Activated CD8-positive, alpha-beta T cell treated with anti-CD3 and anti-CD28 coated beads, Interleukin-2, amount 10 ng/mL, durations not matched to agents 7 days and 5 days (primary cell): Measurements from ENCODE around the gene VASH1. TPM values are rescaled to one million over a fixed set of nuclear protein-coding genes. Genes with fewer than 3 reads are reported as not detected.

Experiments used
- ATAC-seq: fragments of 150-1000 bp; cut with Tn5 transposase; one replicate; pipeline ENCODE4 v1.10.0; 2021; ENCODE audit warnings: moderate library complexity
- CTCF ChIA-PET: fragments of 350-600 bp; sonication (Branson Sonifier 250); formaldehyde crosslinking; loops from one replicate; lab custom pipeline; 2021; ENCODE audit warnings: antibody characterized with exemption; lab: Charles Lee
- POLR2A ChIA-PET: fragments of 350-600 bp; sonication (Branson Sonifier 250); formaldehyde crosslinking; loops from one replicate; lab custom pipeline; 2021; ENCODE audit warnings: antibody characterized with exemption; lab: Charles Lee
- DNase-seq: peaks from one replicate; pipeline ENCODE4 v3.0.0-alpha.2; 2020
- H3K27ac Mint-ChIP-seq: one replicate; pipeline ENCODE4 v1.8.0; 2021; ENCODE audit warnings: mild to moderate bottlenecking, mixed read lengths
- H3K27me3 Mint-ChIP-seq: one replicate; pipeline ENCODE4 v1.8.0; 2021; ENCODE audit warnings: low read depth, mixed read lengths
- H3K36me3 Mint-ChIP-seq: one replicate; pipeline ENCODE4 v1.8.0; 2021; ENCODE audit warnings: low read depth, mixed read lengths
- H3K4me1 Mint-ChIP-seq: one replicate; pipeline ENCODE4 v1.8.0; 2021; ENCODE audit warnings: low read depth, mixed read lengths
- H3K4me3 Mint-ChIP-seq: one replicate; pipeline ENCODE4 v1.8.0; 2021; ENCODE audit warnings: mild to moderate bottlenecking, mixed read lengths
- H3K9me3 Mint-ChIP-seq: one replicate; pipeline ENCODE4 v1.8.0; 2022; ENCODE audit warnings: mixed read lengths; ENCODE audit not compliant: insufficient read depth
- total RNA-seq, 2 experiments: library from RNA; stranded (reverse); gene quantifications; one replicate each; pipeline ENCODE4 v1.2.3, GENCODE V29; 2021

The VASH1 gene
- total RNA-seq, 2 experiments from 2014 or later, result 3.1 to 3.4 TPM

DNA sequence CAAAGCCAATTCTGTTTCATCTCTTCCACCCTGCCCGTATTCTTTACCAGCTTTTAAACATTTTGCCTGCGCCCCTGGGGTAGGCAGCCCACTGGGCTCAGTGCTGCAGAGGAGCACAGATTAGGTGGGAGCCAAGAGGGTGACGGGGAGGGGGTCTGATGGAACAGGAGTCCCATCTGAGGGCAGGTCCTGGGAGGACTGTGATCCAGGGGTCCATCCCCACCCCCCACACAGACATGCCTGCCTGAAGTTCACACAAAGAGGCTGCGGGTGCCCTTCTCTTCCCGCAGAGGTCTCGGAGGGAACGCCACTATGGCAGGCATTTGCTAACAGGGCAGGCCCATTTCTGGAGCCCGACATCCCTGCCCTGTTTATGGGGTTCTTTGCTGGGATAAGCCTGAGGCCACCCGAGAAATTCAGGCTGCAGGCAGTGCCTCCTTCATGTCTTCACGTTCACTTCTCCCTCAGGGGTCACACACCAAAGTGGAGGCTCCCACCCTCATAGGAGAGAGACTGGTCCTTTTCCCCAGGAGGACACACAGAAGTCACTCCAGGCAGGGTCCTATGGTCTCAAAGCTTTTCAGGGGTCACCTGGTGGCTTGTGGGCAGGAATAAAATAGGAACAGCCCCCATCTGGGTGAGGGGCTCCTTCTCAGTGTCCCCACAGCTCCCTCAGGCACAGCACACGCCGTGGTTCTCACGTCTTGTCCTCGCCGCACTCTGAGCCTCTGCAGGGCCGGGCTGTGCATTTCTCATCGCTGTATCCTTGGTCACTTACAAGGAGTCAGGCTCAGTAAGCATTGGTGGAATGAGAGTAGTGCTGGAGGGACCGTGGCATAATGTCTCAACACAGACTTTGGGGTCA, 12.9 kb downstream of the VASH1 start:
- Mint-ChIP-seq H3K4me3 (no peak overlapping the region), H3K9me3 (no peaks in the 10 kb centered on the region), H3K27ac (no peak overlapping the region), H3K27me3 (peaks cover 2% of the 10 kb centered on the region), H3K4me1 (peaks cover 22% of the 10 kb centered on the region), H3K36me3 (no peaks in the 10 kb centered on the region)
- CTCF ChIA-PET, result interaction anchor here (1.2 kb wide), 1 partner anchor 11 kb away, joined by 5 read pairs; no protein-coding TSS in a partner anchor
- peak; percentile 18 for DNase-seq
- POLR2A ChIA-PET, result no interaction called here
- no peak for ATAC-seq

DNA sequence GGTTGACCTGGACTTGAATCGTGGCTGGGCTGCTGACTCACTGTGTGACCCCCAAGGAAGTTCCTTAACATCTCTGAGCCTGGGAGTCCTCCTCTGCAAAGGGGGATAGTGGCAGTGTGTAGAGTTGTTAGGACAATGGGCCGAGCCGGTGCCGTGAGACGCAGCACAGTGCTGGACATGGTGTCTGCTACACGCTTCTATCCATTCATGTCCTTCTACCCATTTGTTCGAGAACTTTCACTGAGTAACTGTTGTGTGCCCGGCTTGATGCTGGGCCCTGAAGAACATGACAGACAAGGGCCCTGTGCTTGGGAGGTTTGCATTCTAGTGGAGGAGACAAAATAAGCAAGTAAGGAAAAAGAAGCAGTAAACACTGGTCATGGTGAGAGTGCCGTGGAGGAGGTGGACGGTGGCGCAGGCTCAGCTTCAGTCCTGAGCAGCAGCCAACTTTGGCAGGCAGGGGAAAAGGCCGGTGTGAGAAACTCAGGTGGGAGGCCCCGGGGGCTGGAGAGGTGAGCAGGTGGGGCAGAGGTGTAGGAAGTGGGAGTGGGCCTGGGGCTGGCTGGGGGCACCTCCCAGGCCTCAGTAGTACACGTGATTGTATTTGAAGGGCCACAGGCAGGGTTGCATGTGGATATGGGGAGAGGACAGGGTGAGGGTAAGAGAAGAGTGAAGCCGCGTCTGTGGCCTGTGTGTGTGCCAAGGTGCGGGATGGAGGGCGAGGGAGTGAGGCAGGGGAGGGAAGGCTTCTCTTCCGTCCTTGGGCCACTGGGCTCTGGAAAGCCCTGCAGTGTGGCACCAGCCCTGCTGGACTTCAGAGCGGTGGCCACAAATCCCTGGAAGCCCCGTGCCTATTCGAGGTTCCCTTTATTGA, 13.8 kb downstream of the VASH1 start:
- no peaks in the 10 kb centered on the region for H3K9me3 Mint-ChIP-seq
- H3K4me1 Mint-ChIP-seq, result peaks cover 21% of the 10 kb centered on the region
- ChIA-PET CTCF (interaction anchor here (1.7 kb wide), 1 partner anchor 10 kb away, joined by 8 read pairs; no protein-coding TSS in a partner anchor), POLR2A (no interaction called here)
- no peak overlapping the region for H3K27ac Mint-ChIP-seq
- H3K36me3 Mint-ChIP-seq, result no peaks in the 10 kb centered on the region
- H3K4me3 Mint-ChIP-seq, result no peak overlapping the region
- no peak for DNase-seq
- peaks cover 2% of the 10 kb centered on the region for H3K27me3 Mint-ChIP-seq
- no peak for ATAC-seq

DNA sequence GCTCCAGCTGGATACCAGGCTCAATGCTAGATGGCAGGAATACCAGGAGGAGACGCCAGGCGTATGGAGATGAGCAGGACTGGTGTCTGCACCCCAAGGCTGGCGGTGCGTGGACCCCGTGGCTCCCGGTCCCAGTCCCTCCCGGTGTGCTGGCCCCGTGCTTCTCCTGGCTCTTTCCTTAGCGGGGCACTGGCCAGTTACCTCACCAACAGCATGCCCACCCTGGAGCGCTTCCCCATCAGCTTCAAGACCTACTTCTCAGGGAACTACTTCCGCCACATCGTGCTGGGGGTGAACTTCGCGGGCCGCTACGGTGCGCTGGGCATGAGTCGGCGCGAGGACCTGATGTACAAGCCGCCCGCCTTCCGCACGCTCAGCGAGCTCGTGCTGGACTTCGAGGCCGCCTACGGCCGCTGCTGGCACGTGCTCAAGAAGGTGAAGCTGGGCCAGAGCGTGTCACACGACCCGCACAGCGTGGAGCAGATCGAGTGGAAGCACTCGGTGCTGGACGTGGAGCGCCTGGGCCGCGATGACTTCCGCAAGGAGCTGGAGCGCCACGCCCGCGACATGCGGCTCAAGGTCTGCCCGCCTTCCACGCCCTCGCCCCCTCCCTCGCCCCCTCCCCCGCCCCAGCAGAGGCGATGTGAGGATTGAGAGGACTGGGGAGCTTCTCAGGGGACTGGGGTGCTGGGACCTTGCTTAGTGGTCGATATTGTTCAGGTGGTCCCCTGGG, 14.6 kb downstream of the VASH1 start:
- Mint-ChIP-seq H3K4me1 (peaks cover 29% of the 10 kb centered on the region), H3K27ac (no peak overlapping the region), H3K36me3 (no peaks in the 10 kb centered on the region), H3K4me3 (no peak overlapping the region), H3K9me3 (no peaks in the 10 kb centered on the region), H3K27me3 (peaks cover under 1% of the 10 kb centered on the region)
- ChIA-PET POLR2A (interaction anchor here (1.5 kb wide), 1 partner anchor 9 kb away, joined by 4 read pairs; no protein-coding TSS in a partner anchor), CTCF (interaction anchor here (1.1 to 1.8 kb wide), 3 partner anchors 9 to 65 kb away, joined by 4 to 14 read pairs (median 8); no protein-coding TSS in a partner anchor)
- DNase-seq (no peak), ATAC-seq (no peak)

DNA sequence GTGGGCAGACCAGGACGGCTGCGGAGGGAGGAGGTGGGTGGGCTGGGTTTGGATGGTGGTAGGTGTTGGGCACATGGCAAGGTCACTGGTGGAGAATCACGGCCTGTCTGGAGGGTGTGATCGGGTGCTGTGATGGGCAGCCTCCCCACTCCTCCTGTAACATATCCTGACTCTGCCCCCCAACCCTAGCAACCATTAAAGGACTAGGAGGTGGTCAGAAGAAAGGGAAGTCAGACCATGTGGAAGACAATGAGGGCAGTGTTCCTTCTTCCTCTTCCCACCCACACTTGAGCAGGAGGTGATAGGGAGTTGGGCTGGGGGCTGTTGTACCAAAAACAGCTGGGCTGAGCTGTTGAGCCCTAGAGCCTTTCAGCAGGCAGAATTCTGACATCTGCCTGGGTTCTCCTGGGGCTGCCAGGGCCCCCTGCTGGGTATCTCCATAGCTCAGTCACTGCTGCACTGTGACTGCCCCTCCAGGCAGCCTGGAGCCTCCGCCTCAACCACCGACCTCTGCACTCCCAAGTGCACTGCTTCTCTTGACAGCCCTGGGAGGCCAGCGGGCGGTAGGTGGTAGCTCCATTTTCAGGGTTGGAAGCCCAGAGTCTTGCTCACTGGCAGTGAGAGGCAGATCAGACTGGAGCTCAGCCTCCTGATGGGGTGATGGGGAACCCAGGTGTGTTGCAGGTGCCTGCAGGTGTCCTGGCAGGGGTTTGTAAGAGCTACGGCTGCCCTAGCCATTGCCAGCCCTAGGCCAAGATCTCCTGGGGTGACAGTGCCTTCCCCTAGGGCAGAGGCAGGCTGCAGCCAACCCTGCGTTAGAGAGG, 15.4 kb downstream of the VASH1 start:
- ATAC-seq (no peak), DNase-seq (no peak)
- peaks cover 37% of the 10 kb centered on the region for H3K4me1 Mint-ChIP-seq
- ChIA-PET POLR2A (interaction anchor here (1.5 kb wide), 1 partner anchor 10 kb away, joined by 4 read pairs; no protein-coding TSS in a partner anchor), CTCF (interaction anchor here (1.1 to 3.2 kb wide), 5 partner anchors 8 to 66 kb away, joined by 4 to 14 read pairs (median 8); no protein-coding TSS in a partner anchor)
- H3K27ac Mint-ChIP-seq, result no peak overlapping the region
- H3K36me3 Mint-ChIP-seq, result no peaks in the 10 kb centered on the region
- no peaks in the 10 kb centered on the region for H3K9me3 Mint-ChIP-seq
- no peak overlapping the region for H3K4me3 Mint-ChIP-seq
- no peaks in the 10 kb centered on the region for H3K27me3 Mint-ChIP-seq

DNA sequence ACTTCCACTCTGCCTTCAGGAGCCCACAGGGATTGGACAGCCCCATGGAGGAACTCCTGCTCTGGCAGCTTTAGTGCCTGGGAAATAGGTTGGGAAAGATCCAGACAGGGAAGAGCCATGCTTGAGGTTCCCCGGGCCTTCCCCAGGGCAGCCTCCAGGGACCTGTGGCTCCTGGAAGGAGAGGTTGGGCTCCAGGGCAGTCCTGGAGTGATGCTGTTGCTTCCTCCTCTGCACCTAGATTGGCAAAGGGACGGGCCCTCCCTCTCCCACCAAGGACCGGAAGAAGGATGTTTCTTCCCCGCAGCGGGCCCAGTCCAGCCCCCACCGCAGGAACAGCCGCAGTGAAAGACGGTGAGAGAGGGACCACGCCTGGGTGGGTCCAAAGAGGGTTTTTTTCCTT, 16.5 kb downstream of the VASH1 start:
- no peak for DNase-seq
- CTCF ChIA-PET, result interaction anchor here (1.1 to 3.2 kb wide), 3 partner anchors 9 to 67 kb away, joined by 5 to 14 read pairs (median 11); no protein-coding TSS in a partner anchor
- Mint-ChIP-seq H3K27ac (no peak overlapping the region), H3K9me3 (no peaks in the 10 kb centered on the region), H3K36me3 (no peaks in the 10 kb centered on the region), H3K4me1 (peaks cover 47% of the 10 kb centered on the region), H3K4me3 (no peak overlapping the region), H3K27me3 (no peaks in the 10 kb centered on the region)
- POLR2A ChIA-PET, result no interaction called here
- ATAC-seq, result no peak

DNA sequence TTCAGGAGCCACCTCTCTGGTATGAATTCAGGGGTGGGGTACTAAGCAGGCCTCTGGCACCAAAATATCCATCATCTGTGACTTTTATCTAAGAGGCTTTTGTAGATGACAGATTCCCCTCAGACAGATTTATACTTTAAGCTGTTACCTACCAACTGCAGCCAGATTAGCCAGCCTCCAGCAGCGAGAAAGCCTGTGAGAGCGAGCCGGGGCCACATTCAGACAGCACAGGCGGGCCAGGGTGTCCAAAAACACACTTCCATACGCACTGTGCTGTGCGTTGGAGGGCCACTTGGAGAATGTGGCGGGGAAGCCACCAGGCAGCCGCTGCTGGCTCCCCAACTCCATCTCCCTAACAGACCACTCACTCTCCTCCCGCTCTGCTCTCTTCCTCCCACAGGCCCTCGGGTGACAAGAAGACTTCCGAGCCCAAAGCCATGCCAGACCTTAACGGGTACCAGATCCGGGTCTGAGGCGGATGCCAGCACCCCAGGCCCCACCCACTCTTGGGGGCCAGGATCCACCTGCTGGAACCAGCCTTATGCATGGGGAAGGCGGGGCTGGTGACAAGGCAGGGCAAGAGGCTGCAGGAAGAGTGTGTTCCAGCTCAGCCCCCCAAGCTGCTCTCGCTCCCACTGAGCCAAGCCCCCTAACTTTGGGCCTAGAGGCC, 17.4 kb downstream of the VASH1 start:
- DNase-seq (no peak), ATAC-seq (no peak)
- CTCF ChIA-PET, result interaction anchor here (3.2 kb wide), 1 partner anchor 32 kb away, joined by 11 read pairs; no protein-coding TSS in a partner anchor
- Mint-ChIP-seq H3K4me3 (no peak overlapping the region), H3K9me3 (no peaks in the 10 kb centered on the region), H3K36me3 (no peaks in the 10 kb centered on the region), H3K27ac (peak overlapping the region; percentile 25), H3K27me3 (no peaks in the 10 kb centered on the region), H3K4me1 (peaks cover 51% of the 10 kb centered on the region)
- POLR2A ChIA-PET, result no interaction called here

DNA sequence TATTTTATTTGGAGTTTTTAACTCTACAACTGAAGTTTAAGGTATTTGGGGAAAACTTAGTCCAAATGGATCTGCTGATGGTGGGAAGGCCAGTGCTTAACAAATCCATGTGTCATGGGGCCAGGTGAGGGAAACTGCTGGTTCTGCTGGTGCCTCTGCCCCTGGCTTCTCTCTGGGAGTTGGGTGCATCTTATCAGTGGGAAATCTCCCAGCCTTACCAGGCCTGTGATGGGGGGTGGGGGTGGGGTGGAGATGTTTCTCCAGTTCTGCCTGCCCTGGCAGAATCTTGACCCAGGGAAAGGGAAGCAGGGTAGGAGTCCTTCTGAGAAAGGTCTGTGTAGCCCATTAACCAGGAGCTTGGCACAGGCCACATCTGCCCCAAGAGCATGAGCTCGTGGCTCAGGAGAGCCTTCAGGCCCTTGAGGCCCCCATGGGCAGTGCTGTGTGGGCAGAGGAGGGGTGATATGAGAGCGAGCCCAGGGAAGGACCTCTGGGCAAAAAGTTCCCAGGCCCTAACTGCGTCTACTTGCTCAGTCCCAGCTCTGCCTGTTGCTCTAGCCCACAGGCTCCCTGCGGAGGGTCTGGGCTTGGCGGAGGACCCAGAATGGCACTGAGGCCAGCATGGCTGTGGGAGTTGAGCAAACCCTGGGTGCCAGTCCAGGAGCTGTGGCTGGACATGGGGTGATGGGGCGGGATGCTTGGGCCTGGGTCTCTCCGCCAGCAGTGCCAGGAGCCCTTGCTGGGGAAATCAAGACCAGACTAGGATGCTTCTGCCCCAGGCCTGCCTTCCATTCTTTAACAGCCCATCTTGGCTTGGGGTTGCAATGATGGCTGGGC, 18.2 kb downstream of the VASH1 start:
- H3K4me1 Mint-ChIP-seq, result peaks cover 57% of the 10 kb centered on the region
- DNase-seq (no peak), ATAC-seq (no peak)
- H3K27me3 Mint-ChIP-seq, result no peaks in the 10 kb centered on the region
- ChIA-PET CTCF (interaction anchor here (3.2 to 8.9 kb wide), 2 partner anchors 31 to 70 kb away, joined by 11 to 104 read pairs; no protein-coding TSS in a partner anchor), POLR2A (interaction anchor here (0.6 kb wide), 1 partner anchor 9 kb away, joined by 3 read pairs; no protein-coding TSS in a partner anchor)
- no peaks in the 10 kb centered on the region for H3K9me3 Mint-ChIP-seq
- H3K4me3 Mint-ChIP-seq, result no peak overlapping the region
- peak overlapping the region; percentile 2 for H3K27ac Mint-ChIP-seq
- no peaks in the 10 kb centered on the region for H3K36me3 Mint-ChIP-seq

DNA sequence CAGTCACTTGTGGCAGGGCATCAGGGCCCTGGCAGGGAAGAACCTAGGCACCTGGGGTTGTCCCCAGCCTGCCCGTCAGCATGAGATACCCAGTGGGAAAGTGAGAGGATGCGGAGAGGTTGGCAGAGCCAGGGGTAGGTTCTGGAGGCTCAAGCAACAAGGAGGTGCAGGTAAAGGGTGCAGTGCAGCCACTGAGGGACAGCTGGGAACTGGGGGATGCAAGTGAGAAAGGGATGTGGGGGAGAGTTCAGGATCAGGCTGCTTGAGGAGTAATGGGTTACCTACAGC, 18.7 kb downstream of the VASH1 start:
- no peak for DNase-seq
- Mint-ChIP-seq H3K4me3 (no peak overlapping the region), H3K4me1 (peaks cover 62% of the 10 kb centered on the region), H3K36me3 (no peaks in the 10 kb centered on the region), H3K27ac (peak overlapping the region; percentile 2), H3K9me3 (no peaks in the 10 kb centered on the region), H3K27me3 (no peaks in the 10 kb centered on the region)
- no peak for ATAC-seq
- POLR2A ChIA-PET, result interaction anchor here (0.6 kb wide), 1 partner anchor 9 kb away, joined by 3 read pairs; no protein-coding TSS in a partner anchor
- CTCF ChIA-PET, result interaction anchor here (3.2 to 8.9 kb wide), 2 partner anchors 31 to 71 kb away, joined by 11 to 104 read pairs; no protein-coding TSS in a partner anchor

DNA sequence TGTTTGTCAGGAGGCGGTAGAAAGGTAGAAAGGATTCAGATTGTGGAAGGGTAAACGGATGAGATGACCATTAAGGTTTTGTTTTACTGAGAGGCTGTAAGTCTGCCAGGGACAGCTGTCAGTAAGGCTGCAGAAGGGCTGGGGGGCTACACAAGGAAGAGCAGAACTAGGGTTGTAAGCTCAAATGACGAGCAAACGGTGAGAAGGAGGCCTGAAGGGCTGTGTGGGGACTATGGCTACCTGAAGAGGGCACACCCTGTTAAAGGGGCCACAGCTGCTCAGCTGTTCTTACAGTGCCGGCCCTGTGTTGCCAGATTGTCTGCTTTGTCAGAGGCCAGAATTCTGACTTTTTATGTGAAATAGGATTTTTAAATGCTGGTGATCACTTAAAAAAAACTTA, 19.1 kb downstream of the VASH1 start:
- ChIA-PET CTCF (interaction anchor here (0.7 to 8.9 kb wide), 3 partner anchors 9 to 71 kb away, joined by 3 to 104 read pairs (median 6); no protein-coding TSS in a partner anchor), POLR2A (no interaction called here)
- peaks cover 62% of the 10 kb centered on the region for H3K4me1 Mint-ChIP-seq
- no peak for DNase-seq
- no peaks in the 10 kb centered on the region for H3K27me3 Mint-ChIP-seq
- ATAC-seq, result no peak
- H3K36me3 Mint-ChIP-seq, result no peaks in the 10 kb centered on the region
- peak overlapping the region; percentile 2 for H3K27ac Mint-ChIP-seq
- no peaks in the 10 kb centered on the region for H3K9me3 Mint-ChIP-seq
- H3K4me3 Mint-ChIP-seq, result no peak overlapping the region
